Measurements from ENCODE around the gene SCAP. TPM values are rescaled to one million over a fixed set of nuclear protein-coding genes. Genes with fewer than 3 reads are reported as not detected.

Gene SCAP
- total and polyA plus RNA-seq, 2 experiments from 2014 or later = 35.5 to 141 TPM

GRCh38 chr3:47407237-47407636 is 68.5 kb downstream of the SCAP start:
- no peak overlapping the region for H3K4me3 Mint-ChIP-seq
- Histone ChIP-seq H3F3A (replicated peaks; ENCODE audit: low read depth) (0 out of 2 replicates have a peak, but pooled peaks cover 9% of the 10 kb centered on the region), H3K27ac (ENCODE audit: low read depth) (no peak overlapping the region), H3K4me2 (no peak overlapping the region), H4K20me1 (replicated peaks; ENCODE audit: insufficient read depth) (peaks cover 10% of the 10 kb centered on the region), H3K27me3 (ENCODE audit: insufficient read depth) (no peaks in the 10 kb centered on the region), H3K4me1 (ENCODE audit: insufficient read depth) (no peaks in the 10 kb centered on the region), H3K9me2 (ENCODE audit: insufficient read depth) (no peaks in the 10 kb centered on the region), H3K4me3 (no peak overlapping the region), H3K79me2 (replicated peaks; ENCODE audit: insufficient read depth) (0 out of 2 replicates have a peak, but pooled peaks cover 5% of the 10 kb centered on the region), H2AFZ (no peak overlapping the region), H3K36me3 (ENCODE audit: insufficient read depth) (no peaks in the 10 kb centered on the region)
- no peaks in the 10 kb centered on the region for H3K9me3 Mint-ChIP-seq
- H3K27ac Mint-ChIP-seq = no peak overlapping the region
- no peaks in the 10 kb centered on the region for H3K4me1 Mint-ChIP-seq
- no peak for DNase-seq (ENCODE audit: low spot score)
- H3K27me3 Mint-ChIP-seq (ENCODE audit: insufficient read depth, low read depth, poor library complexity) = peaks cover 18% of the 10 kb centered on the region
- no peak for ATAC-seq
- H3K36me3 Mint-ChIP-seq (ENCODE audit: low read depth) = peaks cover 28% of the 10 kb centered on the region
- TF ChIP-seq ETS1 (IDR thresholded peaks at IDR 0.05) (no peak), CTCF (conservative IDR thresholded peaks at IDR 0.05; ENCODE audit: low read depth in 2 of 2) (no peak), POLR2AphosphoS5 (IDR thresholded peaks at IDR 0.05; ENCODE audit: low read depth) (no peak), STAT1 (IDR thresholded peaks at IDR 0.05; ENCODE audit: unreplicated experiment) (no peak), NANOG (IDR thresholded peaks at IDR 0.05; ENCODE audit: borderline replicate concordance) (no peak), ZNF114 (CRISPR knock-in tag; IDR thresholded peaks at IDR 0.05) (no peak), EZH2 (IDR thresholded peaks at IDR 0.05; ENCODE audit: low read depth, unreplicated experiment) (no peak), CREB1 (CRISPR knock-in tag; IDR thresholded peaks at IDR 0.05; ENCODE audit: low read depth) (no peak)

GRCh38 chr3:47406762-47407149 is 69.0 kb downstream of the SCAP start:
- no peak overlapping the region for H3K27ac ChIP-seq (ENCODE audit: low read depth)
- Mint-ChIP-seq H3K4me3 (no peak overlapping the region), H3K27ac (no peak overlapping the region), H3K27me3 (ENCODE audit: insufficient read depth, low read depth, poor library complexity) (peaks cover 14% of the 10 kb centered on the region), H3K36me3 (ENCODE audit: low read depth) (peaks cover 26% of the 10 kb centered on the region), H3K9me3 (no peaks in the 10 kb centered on the region), H3K4me1 (no peaks in the 10 kb centered on the region)
- no peaks in the 10 kb centered on the region for H3K36me3 ChIP-seq (ENCODE audit: insufficient read depth)
- H4K20me1 ChIP-seq (replicated peaks; ENCODE audit: insufficient read depth) = peaks cover 10% of the 10 kb centered on the region
- H2AFZ ChIP-seq = no peak overlapping the region
- 0 out of 2 replicates have a peak, but pooled peaks cover 7% of the 10 kb centered on the region for H3F3A ChIP-seq (replicated peaks; ENCODE audit: low read depth)
- no peaks in the 10 kb centered on the region for H3K27me3 ChIP-seq (ENCODE audit: insufficient read depth)
- TF ChIP-seq EZH2phosphoT487 (IDR thresholded peaks at IDR 0.05; ENCODE audit: unreplicated experiment) (no peak), JUNB (IDR thresholded peaks at IDR 0.05; ENCODE audit: unreplicated experiment) (no peak), CTCF (conservative IDR thresholded peaks at IDR 0.05; ENCODE audit: low read depth in 2 of 2) (peak; percentile 43 to 75)
- no peaks in the 10 kb centered on the region for H3K9me2 ChIP-seq (ENCODE audit: insufficient read depth)
- H3K4me3 ChIP-seq = no peak overlapping the region
- no peak overlapping the region for H3K4me2 ChIP-seq
- H3K4me1 ChIP-seq (ENCODE audit: insufficient read depth) = no peaks in the 10 kb centered on the region
- DNase-seq (ENCODE audit: low spot score) = peak; percentile 37
- ATAC-seq = peak; percentile 49
- H3K79me2 ChIP-seq (replicated peaks; ENCODE audit: insufficient read depth) = 0 out of 2 replicates have a peak, but pooled peaks cover 5% of the 10 kb centered on the region
